SH-SY5Y (cell line): Measurements from ENCODE around the gene GHR.

Source experiments
- GATA2 ChIP-seq: IDR thresholded peaks from 2 replicates; pipeline ENCODE4 v1.6.1; 2011; ENCODE audit warnings: mild to moderate bottlenecking, low read depth, low read length
- GATA3 ChIP-seq: IDR thresholded peaks from 2 replicates; pipeline ENCODE4 v1.6.1; 2011; ENCODE audit warnings: low read depth, mild to moderate bottlenecking, low read length, moderate library complexity

Gene GHR

DNA sequence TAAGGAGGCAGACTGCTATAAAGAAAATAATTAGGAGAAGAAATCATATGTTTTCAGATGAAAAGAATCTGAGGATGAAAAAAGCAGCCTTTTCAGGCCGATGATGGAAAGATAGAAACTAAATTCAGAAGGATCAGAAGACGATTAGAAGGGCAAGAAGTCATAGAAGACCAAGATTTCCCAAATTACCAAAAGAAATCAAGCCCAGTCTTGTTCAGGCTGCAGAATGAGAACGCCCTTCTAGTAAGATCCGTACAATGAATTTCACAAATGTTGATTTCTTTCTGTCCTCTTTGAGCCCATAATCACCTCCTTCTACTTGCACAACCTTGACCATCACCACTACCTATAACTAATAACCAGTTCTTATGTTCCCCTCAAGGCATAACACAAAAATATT lies 218.8 kb downstream of the GHR start:
- no peak for TF ChIP-seq GATA3
- TF ChIP-seq GATA2, result no peak

DNA sequence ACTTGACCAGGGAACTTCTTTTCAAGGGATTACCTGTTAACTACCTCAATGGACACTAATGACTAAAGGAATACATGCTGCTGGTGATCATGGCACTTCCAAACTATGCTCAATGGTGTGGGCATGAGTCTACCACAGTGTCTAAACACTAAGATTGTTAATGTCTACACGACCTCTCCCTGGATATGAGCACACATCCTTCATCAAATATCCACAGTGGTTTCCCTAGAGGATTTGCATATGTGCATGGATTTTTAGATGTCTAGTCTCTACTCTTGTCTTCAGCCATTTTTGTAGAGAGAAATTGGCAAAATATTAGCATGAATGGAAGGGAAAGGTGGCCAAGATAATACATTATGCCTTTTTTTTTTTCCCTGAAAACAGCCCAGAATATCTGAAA lies 220.1 kb downstream of the GHR start:
- TF ChIP-seq GATA2 (no peak), GATA3 (no peak)

DNA sequence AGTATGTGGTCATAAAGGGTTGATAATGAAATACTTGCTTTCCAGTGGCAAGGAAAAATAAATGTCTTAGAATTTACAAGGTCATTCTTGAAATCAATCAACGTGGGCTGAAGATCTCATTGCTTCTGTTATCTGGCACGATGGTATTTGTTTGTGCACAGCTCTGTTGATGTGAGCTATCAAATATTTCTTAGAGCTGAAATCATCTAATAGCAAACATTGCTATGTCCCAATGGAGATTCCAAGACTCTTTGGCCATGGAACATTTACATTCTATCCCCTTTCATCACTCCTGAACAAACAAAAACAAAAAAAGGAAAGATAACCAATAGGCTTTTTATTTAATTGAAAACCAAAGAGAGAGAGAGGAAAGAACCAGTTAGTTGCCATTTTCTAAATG lies 221.9 kb downstream of the GHR start:
- no peak for TF ChIP-seq GATA3
- no peak for TF ChIP-seq GATA2

DNA sequence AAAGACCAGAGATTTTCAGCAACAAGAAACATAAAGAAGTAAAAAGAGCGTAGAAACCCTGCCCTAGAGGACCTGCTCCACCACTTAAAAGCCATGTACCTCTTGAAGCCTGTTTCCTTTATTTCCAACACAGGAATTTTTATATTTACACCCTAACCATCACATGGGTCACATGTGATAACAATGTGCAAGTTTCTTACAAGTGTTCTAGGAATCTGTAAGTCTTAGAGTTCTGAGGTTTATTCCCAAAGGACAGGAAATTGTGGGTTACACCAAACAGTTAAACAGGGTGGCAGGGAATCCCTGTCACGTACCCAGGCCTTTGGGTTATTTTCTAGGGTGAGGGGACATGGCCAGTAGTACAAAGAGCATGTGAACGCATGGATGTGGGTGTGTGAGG lies 224.8 kb downstream of the GHR start:
- TF ChIP-seq GATA3, result no peak
- TF ChIP-seq GATA2, result no peak

DNA sequence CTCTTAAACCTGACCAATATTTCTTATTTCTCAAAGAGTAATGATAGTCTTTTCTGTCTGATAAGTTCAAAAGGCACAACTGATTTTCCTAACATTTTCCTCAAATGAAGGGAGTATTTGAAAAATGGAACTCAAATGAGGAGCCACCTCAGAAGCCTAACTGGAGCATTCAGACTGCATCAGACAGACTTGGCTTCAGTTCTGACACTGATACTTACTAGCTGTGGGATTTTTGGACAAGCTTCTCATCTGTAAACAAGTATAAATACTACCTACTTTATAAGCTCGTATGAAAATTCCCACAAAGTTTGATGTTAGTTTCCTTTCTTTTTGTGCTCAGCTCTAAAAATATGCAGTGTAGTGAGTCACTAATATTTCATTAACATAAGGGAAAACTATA lies 225.7 kb downstream of the GHR start:
- no peak for TF ChIP-seq GATA2
- TF ChIP-seq GATA3, result no peak

DNA sequence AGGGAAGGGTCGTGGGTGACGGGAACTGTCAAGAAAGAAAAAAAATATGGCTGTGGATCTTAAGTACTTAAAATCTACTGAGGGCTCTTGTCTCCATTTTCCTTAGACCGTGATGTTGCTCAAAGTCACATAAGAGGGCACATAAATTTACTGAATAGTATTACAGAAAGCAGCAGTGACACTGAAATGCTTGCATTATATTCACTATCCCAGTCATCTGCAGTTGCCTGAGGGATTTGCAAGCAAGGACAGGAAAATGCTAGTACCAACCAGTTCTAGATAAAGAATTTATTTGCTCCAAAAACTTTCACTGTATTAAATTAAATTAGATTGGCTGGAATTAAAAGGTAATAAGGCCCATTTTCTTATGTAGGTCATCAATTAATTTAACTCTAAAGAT lies 226.8 kb downstream of the GHR start:
- no peak for TF ChIP-seq GATA2
- no peak for TF ChIP-seq GATA3

DNA sequence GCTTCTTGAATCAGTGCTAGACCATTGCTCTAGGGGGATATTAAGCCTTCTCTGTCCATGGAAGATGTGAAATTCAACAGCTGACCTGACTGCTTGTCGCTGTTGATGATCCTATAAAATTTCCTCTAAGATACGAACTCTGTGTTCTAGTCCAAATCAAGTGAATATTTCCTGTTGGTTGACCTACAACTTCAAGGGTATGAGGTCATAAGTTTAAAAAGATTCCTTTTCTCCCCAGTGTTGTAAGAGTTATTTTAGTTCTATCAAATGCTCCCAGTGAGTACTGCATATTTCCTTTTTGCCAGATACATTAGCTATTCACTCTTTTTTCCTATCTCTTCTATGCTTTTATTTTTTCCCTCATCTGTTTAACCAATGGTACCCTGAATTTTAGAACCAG lies 230.5 kb downstream of the GHR start:
- no peak for TF ChIP-seq GATA3
- no peak for TF ChIP-seq GATA2

DNA sequence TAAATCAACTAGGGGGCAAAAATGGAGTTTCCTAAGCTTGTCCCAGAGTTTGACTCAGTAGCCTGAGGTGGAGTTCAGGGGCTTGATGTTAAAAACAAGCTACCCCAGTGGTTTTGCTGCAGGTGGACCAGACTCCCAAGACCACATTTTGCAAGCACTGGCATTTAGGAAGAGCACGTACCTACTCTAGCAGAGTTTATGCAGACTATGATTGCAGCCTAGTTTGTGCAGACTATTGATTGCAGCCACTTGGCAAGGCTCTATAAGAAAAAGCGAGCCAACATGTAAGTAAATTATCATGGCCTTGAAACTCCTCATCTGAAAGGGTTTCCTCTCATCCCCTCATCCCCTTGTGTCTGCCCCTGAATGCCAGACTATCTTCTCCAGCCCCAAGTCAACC lies 231.4 kb downstream of the GHR start:
- TF ChIP-seq GATA2, result no peak
- TF ChIP-seq GATA3, result no peak

DNA sequence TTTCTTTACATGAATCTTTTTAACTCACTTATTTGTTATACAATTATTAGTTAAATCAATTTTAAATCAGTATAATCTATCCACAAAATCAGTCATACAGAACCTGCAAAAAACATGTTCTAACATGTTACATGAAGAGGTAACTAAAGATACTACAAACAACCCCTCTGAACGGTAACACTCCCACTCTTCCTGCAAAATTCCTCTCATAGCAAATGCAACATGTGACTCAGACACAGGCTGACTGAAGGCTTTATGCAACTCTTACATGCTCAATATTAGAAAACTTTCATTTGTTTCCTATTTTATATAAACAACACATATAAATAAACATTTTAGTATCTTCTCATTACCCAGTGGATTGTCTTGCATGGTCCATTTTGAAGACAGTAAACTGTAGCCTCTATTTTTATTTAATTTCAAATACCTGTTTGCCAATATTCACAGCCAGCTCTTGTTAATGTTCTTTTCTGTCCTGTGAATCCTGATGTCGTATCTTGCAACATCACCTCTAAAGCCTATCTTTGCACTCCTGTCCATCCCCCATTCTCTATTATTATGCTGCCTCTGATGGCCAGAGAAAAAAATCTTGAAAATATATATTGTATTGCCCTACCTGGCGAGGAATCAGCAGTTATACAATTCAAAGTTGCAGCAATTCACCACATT lies 232.9 kb downstream of the GHR start:
- TF ChIP-seq GATA3, result no peak
- no peak for TF ChIP-seq GATA2

DNA sequence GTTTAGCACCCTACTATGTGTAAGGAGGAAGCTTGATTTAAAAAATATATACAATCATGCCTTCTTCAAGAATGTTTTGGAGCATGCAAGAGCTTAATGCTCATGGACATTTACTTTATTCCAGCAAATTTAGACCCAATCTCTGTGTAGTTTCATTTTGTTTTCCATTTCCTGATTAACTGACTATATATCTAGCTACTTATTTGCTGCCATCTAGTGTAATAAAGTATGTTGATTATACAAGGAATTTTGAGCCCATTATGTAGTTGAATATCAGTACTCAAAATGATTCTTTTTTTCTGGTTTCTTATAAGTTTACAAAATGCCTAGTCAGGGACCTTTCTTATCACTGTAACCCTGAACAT lies 233.4 kb downstream of the GHR start:
- TF ChIP-seq GATA2 (no peak), GATA3 (no peak)

DNA sequence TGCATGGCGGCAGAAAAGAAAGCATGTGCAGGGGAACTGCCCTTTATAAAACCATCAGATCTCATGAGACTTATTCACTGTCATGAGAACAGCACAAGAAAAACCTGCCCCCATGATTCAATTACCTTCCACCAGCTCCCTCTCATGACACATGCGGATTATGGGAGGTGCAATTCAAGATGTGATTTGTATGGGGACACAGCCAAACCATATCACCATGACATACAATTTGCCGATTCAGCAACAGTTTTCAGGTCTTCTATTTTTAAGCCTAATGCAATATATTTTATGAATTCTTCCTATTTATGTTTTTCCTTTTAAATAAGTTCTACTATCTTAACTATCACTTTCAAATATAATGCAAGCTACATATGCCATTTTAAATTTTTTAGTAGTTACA lies 242.6 kb downstream of the GHR start:
- no peak for TF ChIP-seq GATA3
- no peak for TF ChIP-seq GATA2

DNA sequence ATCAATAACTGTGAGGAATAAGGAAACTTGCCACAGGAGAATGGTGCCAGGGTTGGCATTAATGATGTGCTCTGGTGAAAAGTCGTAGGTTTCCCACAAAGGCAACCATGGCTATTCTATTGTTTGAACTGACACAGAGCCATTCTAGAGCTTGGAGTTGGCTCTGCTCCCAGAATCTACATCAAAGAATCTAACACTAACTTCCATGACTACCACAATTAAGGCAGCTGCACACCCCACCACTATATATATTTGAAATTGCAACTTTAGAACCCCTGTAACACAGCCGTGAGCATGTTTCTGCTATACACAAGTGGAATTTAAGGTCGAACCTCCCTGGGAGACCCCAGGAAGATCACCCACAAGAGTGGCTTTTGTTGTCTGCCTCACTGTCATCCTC lies 243.6 kb downstream of the GHR start:
- TF ChIP-seq GATA3 (no peak), GATA2 (no peak)

DNA sequence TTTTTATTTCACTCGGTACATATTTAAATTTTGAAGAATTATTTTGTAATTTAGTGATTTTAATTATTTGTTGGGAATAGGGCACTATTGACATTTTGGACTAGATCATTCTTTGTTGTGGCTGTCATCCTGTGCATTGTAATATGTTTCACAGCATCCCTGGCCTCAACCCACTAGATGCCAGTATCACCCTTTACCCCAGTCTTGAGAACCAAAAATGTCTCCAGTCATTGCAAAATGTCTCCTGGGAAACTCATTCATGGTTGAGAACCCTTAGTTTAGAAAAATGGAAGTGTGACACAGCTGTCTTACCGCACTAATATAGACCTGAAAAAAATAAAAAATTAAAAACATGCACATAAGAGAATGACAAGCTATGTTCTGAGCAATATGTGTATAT lies 245.0 kb downstream of the GHR start:
- TF ChIP-seq GATA3, result no peak
- TF ChIP-seq GATA2, result no peak

DNA sequence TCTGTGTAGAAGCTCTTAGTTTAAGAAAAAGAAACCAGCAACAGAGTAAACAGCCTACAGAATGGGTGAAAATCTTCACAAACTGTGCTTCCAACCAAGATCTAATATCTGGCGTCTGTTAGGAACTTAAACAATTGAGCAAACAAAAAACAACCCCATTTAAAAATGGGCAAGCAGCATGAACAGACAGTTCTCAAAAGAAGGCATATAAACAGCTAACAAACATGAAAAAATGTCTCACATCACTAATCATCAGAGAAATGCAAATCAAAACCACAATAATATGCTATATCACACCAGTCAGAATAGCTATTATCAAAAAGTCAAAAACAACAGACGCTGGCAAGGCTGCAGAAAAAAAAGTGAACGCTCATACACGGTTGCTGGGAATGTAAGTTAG lies 249.7 kb downstream of the GHR start:
- no peak for TF ChIP-seq GATA2
- no peak for TF ChIP-seq GATA3

DNA sequence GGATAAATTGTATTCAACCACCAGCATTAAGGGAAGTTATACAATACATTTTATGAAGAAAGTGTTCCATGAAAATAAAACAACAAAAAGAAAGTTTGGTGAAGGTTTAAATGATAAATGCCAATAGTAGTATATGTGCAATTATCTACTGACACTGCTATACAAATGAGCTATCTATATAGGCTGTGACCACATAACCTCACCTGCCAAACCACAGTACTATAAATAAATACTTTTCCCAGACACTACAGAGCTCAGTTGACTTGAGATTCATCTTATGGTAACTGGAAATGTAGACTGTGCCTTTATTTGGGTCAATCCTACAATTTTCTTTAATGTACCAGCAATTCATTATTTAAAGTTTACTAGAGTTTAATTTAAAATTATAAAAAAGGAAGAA lies 252.4 kb downstream of the GHR start:
- TF ChIP-seq GATA2 (no peak), GATA3 (no peak)

DNA sequence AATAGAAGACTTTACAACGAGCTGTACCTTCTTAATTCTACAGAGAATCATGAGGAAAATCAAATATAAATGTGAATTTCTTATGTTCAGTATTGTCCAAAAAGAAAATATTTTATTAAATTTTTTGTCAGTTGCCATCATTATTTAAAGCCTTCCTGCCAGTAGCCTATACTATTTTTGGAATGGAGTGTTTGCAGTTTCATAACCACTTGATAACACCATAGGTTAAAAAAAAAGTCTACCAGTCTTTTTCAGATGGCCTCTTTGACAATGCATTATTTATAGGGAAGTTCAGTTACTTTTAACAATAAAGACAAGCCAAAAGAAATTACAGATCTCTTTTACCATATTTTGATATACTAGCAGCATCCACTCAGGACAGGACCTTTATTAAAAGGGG lies 253.1 kb downstream of the GHR start:
- TF ChIP-seq GATA2 (no peak), GATA3 (no peak)

DNA sequence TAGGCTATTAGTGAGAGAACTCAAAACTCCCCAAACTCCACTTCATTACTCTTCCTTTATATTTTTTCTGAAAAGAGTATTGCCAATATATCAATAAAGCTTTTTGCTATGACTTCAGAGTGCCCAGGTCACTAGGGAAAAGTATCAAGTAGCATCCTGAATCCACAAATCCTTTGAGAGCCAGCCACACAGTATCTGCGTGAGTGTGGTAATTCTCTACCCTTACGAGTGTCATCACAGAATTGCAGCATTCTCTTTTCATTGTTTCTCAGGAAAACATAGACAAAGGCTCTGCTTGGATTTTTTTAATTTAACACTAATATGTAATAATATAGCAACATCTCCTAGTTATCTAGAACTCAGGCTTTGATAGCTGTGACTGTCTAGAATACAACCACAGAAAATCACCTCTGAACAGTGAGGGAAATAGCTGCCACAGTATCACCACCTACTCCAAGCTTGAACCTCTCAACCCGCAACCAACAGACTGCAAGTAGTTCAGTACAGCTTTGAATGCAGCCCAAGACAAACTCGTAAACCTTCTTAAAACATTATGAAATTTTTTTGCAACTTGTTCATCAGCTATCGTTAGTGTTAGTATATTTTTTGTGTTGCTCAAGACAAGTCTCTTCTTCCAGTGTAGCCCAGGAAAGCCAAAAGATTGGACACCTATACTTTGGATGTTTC lies 254.1 kb downstream of the GHR start:
- TF ChIP-seq GATA2, result no peak
- no peak for TF ChIP-seq GATA3
